Keratinocyte (primary cell): ENCODE data around the gene TNIK. TPM values are rescaled to one million over a fixed set of nuclear protein-coding genes. Genes with fewer than 3 reads are reported as not detected.

Experiments used
- DNase-seq: peaks from one replicate; pipeline ENCODE4 v3.0.0-alpha.2; 2011; ENCODE audit warnings: low read depth, missing footprints, low spot score
- FAIRE-seq: peaks from 2 replicates; lab custom pipeline; 2011; peaks lifted over from hg19 to GRCh38; lab: Jason Lieb, UNC
- H2AFZ ChIP-seq: 2 replicates; pipeline ENCODE4 v1.6.0; 2012; ENCODE audit warnings: low read length, control low read depth, inconsistent platforms; ENCODE audit not compliant: control insufficient read depth
- H3K27ac ChIP-seq: 2 replicates; pipeline ENCODE4 v1.5.1; 2011; ENCODE audit warnings: low read length; ENCODE audit not compliant: control insufficient read depth, insufficient read depth
- H3K27me3 ChIP-seq: 3 replicates; pipeline ENCODE4 v1.6.0; 2011; ENCODE audit warnings: low read length; ENCODE audit not compliant: control insufficient read depth, insufficient read depth; ENCODE audit errors: extremely low read depth
- H3K36me3 ChIP-seq, 2 experiments: 2 replicates in 1 of 2; 3 replicates in 1 of 2; pipeline ENCODE4 v1.5.1; 2011; ENCODE audit warnings: low read length in 2 of 2, mild to moderate bottlenecking in 1 of 2; ENCODE audit not compliant: control insufficient read depth in 2 of 2, insufficient read depth in 2 of 2; ENCODE audit errors: extremely low read depth in 1 of 2
- H3K4me1 ChIP-seq: 3 replicates; pipeline ENCODE4 v1.5.1; 2011; ENCODE audit warnings: low read length; ENCODE audit not compliant: control insufficient read depth, insufficient read depth; ENCODE audit errors: extremely low read depth
- H3K4me2 ChIP-seq: 3 replicates; pipeline ENCODE4 v1.6.0; 2011; ENCODE audit warnings: low read depth, low read length; ENCODE audit not compliant: control insufficient read depth, insufficient read depth; ENCODE audit errors: extremely low read depth
- H3K4me3 ChIP-seq, 3 experiments: fragments of 200-600 bp in 1 of 3; sonication (generic) in 1 of 3; 2 replicates in 2 of 3; 3 replicates in 1 of 3; pipeline ENCODE4 v1.5.1; 2011 to 2016; ENCODE audit warnings: low read length in 3 of 3, mild to moderate bottlenecking in 3 of 3, control low read depth in 2 of 3, inconsistent platforms in 1 of 3, low read depth in 1 of 3, mixed read lengths in 1 of 3, mixed run types in 1 of 3, moderate library complexity in 1 of 3; ENCODE audit not compliant: control insufficient read depth in 2 of 3, insufficient read depth in 2 of 3; ENCODE audit errors: extremely low read depth in 1 of 3
- H3K79me2 ChIP-seq: 2 replicates; pipeline ENCODE4 v1.6.0; 2012; ENCODE audit warnings: low read length; ENCODE audit not compliant: control insufficient read depth, insufficient read depth
- H3K9ac ChIP-seq: 3 replicates; pipeline ENCODE4 v1.6.0; 2011; ENCODE audit warnings: low read length; ENCODE audit not compliant: control insufficient read depth, insufficient read depth; ENCODE audit errors: extremely low read depth
- H3K9me1 ChIP-seq: 3 replicates; pipeline ENCODE4 v1.6.0; 2011; ENCODE audit warnings: low read length; ENCODE audit not compliant: control insufficient read depth, insufficient read depth; ENCODE audit errors: extremely low read depth
- H3K9me3 ChIP-seq: 2 replicates; pipeline ENCODE4 v1.5.1; 2012; ENCODE audit warnings: low read depth, low read length; ENCODE audit not compliant: control insufficient read depth
- H4K20me1 ChIP-seq: 3 replicates; pipeline ENCODE4 v1.6.0; 2011; ENCODE audit warnings: low read length; ENCODE audit not compliant: control insufficient read depth, insufficient read depth; ENCODE audit errors: extremely low read depth
- CTCF ChIP-seq, 3 experiments: IDR thresholded peaks in 1 of 3; conservative IDR thresholded peaks in 1 of 3; optimal IDR thresholded peaks in 1 of 3; 2 replicates in 2 of 3; 3 replicates in 1 of 3; pipeline versions ENCODE3 to v1.5.1; 2011; ENCODE audit warnings: low read length in 3 of 3, mild to moderate bottlenecking in 3 of 3, moderate library complexity in 2 of 3, control low read depth in 1 of 3, inconsistent platforms in 1 of 3; ENCODE audit not compliant: insufficient read depth in 2 of 3; ENCODE audit errors: extremely low read depth in 1 of 3
- EZH2 ChIP-seq: IDR thresholded peaks from one replicate; pipeline ENCODE4 v1.6.1; 2012; ENCODE audit warnings: inconsistent platforms, mild to moderate bottlenecking, low read length, moderate library complexity
- dilution Hi-C: fragments of 300-500 bp; cut with MboI; formaldehyde crosslinking; loops from one replicate; pipeline ENCODE4 v1.7.0; 2020; ENCODE audit warnings: low sequenced_read_pairs; ENCODE audit not compliant: extremely low pct_ligation_motif_present
- polyA plus RNA-seq, 5 experiments: library from polyadenylated mRNA; depleted of rRNA in 3 of 5; stranded (reverse) in 3 of 5; stranded (forward) in 1 of 5; unstranded in 1 of 5; fragments of >200 nt; gene quantifications; 1 replicate in 1 of 5; 2 replicates in 3 of 5; 3 replicates in 1 of 5; pipeline versions ENCODE4 v1.2.1 to v1.2.3, GENCODE V29; 2011 to 2012; ENCODE audit warnings: missing spikeins in 2 of 5, low read depth in 1 of 5, low replicate concordance in 1 of 5

Gene TNIK
- polyA plus RNA-seq, 1 donor (not counting 4 experiments of a cell fraction or from before 2014, with no cell fraction given): 4.4 TPM

- Histone ChIP-seq H3K9me3 (no peaks in the 10 kb centered on the region), H3K9me1 (no peaks in the 10 kb centered on the region), H3K36me3 (no peaks in the 10 kb centered on the region), H2AFZ (no peak overlapping the region), H3K79me2 (no peaks in the 10 kb centered on the region), H3K27me3 (no peaks in the 10 kb centered on the region), H3K27ac (no peak overlapping the region), H3K4me3 (no peak overlapping the region), H4K20me1 (no peaks in the 10 kb centered on the region), H3K4me1 (no peaks in the 10 kb centered on the region), H3K4me2 (no peak overlapping the region), H3K9ac (no peak overlapping the region)
- dilution Hi-C loops: no loop called here
- DNase-seq (no peak), FAIRE-seq (no peak)
- TF ChIP-seq CTCF (optimal IDR thresholded peaks at IDR 0.05 in 1 of 3, IDR thresholded peaks at IDR 0.05 in 1 of 3, conservative IDR thresholded peaks at IDR 0.05 in 1 of 3; ENCODE audit: extremely low read depth in 1 of 3, insufficient read depth in 2 of 3, low read length in 3 of 3) (no peak), EZH2 (no peak)
Measured at GRCh38 chr3:171237009-171237385, 223.2 kb downstream of the TNIK start.

- dilution Hi-C loops: no loop called here
- TF ChIP-seq EZH2: no peak
- no peak for FAIRE-seq
Measured at GRCh38 chr3:171236265-171237008, 223.8 kb downstream of the TNIK start.

More at GRCh38 chr3:171236265-171237008, 223.8 kb downstream of the TNIK start:
- H3K4me3 ChIP-seq: no peak overlapping the region
- H4K20me1 ChIP-seq: no peaks in the 10 kb centered on the region
- H3K9me3 ChIP-seq: no peaks in the 10 kb centered on the region
- H3K27ac ChIP-seq: no peak overlapping the region
- H3K36me3 ChIP-seq: no peaks in the 10 kb centered on the region
- peaks cover 3% of the 10 kb centered on the region for H3K4me1 ChIP-seq
- H3K9me1 ChIP-seq: no peaks in the 10 kb centered on the region
- H3K4me2 ChIP-seq: no peak overlapping the region
- DNase-seq: no peak
- H2AFZ ChIP-seq: no peak overlapping the region
- H3K9ac ChIP-seq: no peak overlapping the region
- H3K27me3 ChIP-seq: no peaks in the 10 kb centered on the region
- H3K79me2 ChIP-seq: no peaks in the 10 kb centered on the region
